H1 (cell line): Measurements from ENCODE around the gene BCAM. TPM values are rescaled to one million over a fixed set of nuclear protein-coding genes. Genes with fewer than 3 reads are reported as not detected.

Experiments used
- CTCF ChIA-PET: fragments of 300-600 bp; sonication (Branson Sonifier 250); formaldehyde crosslinking; loops from one replicate; lab custom pipeline; 2021; ENCODE audit not compliant: partially characterized antibody; lab: Charles Lee
- POLR2A ChIA-PET: fragments of 300-600 bp; sonication (Branson Sonifier 250); formaldehyde crosslinking; loops from one replicate; lab custom pipeline; 2021; ENCODE audit warnings: inconsistent platforms; ENCODE audit not compliant: partially characterized antibody; lab: Charles Lee
- DNase-seq, 2 experiments: peaks; one replicate each; pipeline versions ENCODE4 v3.0.0 to v3.0.0-alpha.2; 2010 to 2022; ENCODE audit warnings: low spot score in 2 of 2, low read depth in 1 of 2, mixed read lengths in 1 of 2
- FAIRE-seq: peaks from 2 replicates; lab custom pipeline; 2011; peaks lifted over from hg19 to GRCh38; lab: Jason Lieb, UNC
- H2AFZ ChIP-seq: 2 replicates; pipeline ENCODE4 v1.8.1; 2012; ENCODE audit warnings: low read length, inconsistent platforms
- H2AK5ac ChIP-seq: 2 replicates; pipeline ENCODE4 v1.6.1; 2013; ENCODE audit warnings: low read depth, low read length
- H2BK120ac ChIP-seq: replicated peaks from 2 replicates; pipeline ENCODE3; 2013; ENCODE audit warnings: low read depth, low read length, inconsistent platforms
- H2BK12ac ChIP-seq: 2 replicates; pipeline ENCODE4 v1.6.1; 2013; ENCODE audit warnings: low read depth, low read length
- H2BK15ac ChIP-seq: 2 replicates; pipeline ENCODE4 v1.6.1; 2013; ENCODE audit warnings: low read length
- H2BK20ac ChIP-seq: 2 replicates; pipeline ENCODE4 v1.6.1; 2013; ENCODE audit warnings: low read length
- H2BK5ac ChIP-seq: 2 replicates; pipeline ENCODE4 v1.6.1; 2013; ENCODE audit warnings: low read depth, low read length
- H3K14ac ChIP-seq: 2 replicates; pipeline ENCODE4 v1.6.1; 2013; ENCODE audit warnings: inconsistent platforms; ENCODE audit not compliant: insufficient read length
- H3K18ac ChIP-seq: 2 replicates; pipeline ENCODE4 v1.6.1; 2013; ENCODE audit warnings: low read length; ENCODE audit errors: extremely low read depth
- H3K23ac ChIP-seq: 2 replicates; pipeline ENCODE4 v1.6.1; 2013; ENCODE audit warnings: inconsistent platforms; ENCODE audit not compliant: insufficient read length
- H3K23me2 ChIP-seq: 2 replicates; pipeline ENCODE4 v1.6.1; 2013; ENCODE audit warnings: low read depth, low read length
- H3K27ac ChIP-seq: 2 replicates; pipeline ENCODE4 v1.6.1; 2011; ENCODE audit warnings: low read depth, low read length, inconsistent platforms
- H3K27me3 ChIP-seq, 4 experiments: replicated peaks in 1 of 4; 1 replicate in 1 of 4; 2 replicates in 3 of 4; pipeline versions ENCODE4 v1.6.1 to v1.8.1; 2011 to 2013; ENCODE audit warnings: low read length in 3 of 4, mild to moderate bottlenecking in 3 of 4, inconsistent platforms in 2 of 4, mixed read lengths in 2 of 4, moderate library complexity in 1 of 4; ENCODE audit not compliant: control insufficient read depth in 3 of 4, insufficient read depth in 3 of 4; ENCODE audit errors: extremely low read depth in 1 of 4
- H3K36me3 ChIP-seq, 4 experiments: 2 replicates each; pipeline versions ENCODE4 v1.6.1 to v1.8.1; 2011 to 2013; ENCODE audit warnings: mild to moderate bottlenecking in 4 of 4, low read length in 3 of 4, moderate library complexity in 2 of 4, control low read depth in 1 of 4, inconsistent platforms in 1 of 4; ENCODE audit not compliant: insufficient read depth in 4 of 4, control insufficient read depth in 2 of 4
- H3K4ac ChIP-seq: replicated peaks from 2 replicates; pipeline ENCODE3; 2013; ENCODE audit warnings: low read length, low read depth, mixed read lengths, inconsistent platforms; ENCODE audit not compliant: insufficient read length
- H3K4me1 ChIP-seq, 4 experiments: replicated peaks in 1 of 4; 1 replicate in 1 of 4; 2 replicates in 3 of 4; pipeline versions ENCODE4 v1.6.1 to v1.8.1; 2011 to 2013; ENCODE audit warnings: low read length in 3 of 4, inconsistent platforms in 2 of 4, mixed read lengths in 1 of 4; ENCODE audit not compliant: insufficient read depth in 4 of 4, control insufficient read depth in 3 of 4
- H3K4me2 ChIP-seq, 2 experiments: 2 replicates each; pipeline versions ENCODE4 v1.6.1 to v1.8.1; 2011 to 2013; ENCODE audit warnings: low read depth in 2 of 2, low read length in 2 of 2, control low read depth in 1 of 2, inconsistent platforms in 1 of 2, mild to moderate bottlenecking in 1 of 2; ENCODE audit not compliant: insufficient read depth in 1 of 2
- H3K4me3 ChIP-seq, 4 experiments: fragments of 200-600, 300-600 bp in 1 of 4; sonication (generic), shearing (Covaris generic), sonication (Bioruptor Twin) in 1 of 4; 2 replicates each; pipeline versions ENCODE4 v1.5.1 to v1.8.1; 2011 to 2016; ENCODE audit warnings: low read length in 4 of 4, low read depth in 3 of 4, control low read depth in 2 of 4, inconsistent platforms in 2 of 4, mild to moderate bottlenecking in 2 of 4, mixed read lengths in 1 of 4, moderate library complexity in 1 of 4; ENCODE audit not compliant: insufficient read depth in 2 of 4; ENCODE audit errors: extremely low read depth in 1 of 4
- H3K56ac ChIP-seq: replicated peaks from 2 replicates; pipeline ENCODE3; 2013; ENCODE audit warnings: low read depth, mild to moderate bottlenecking, mixed read lengths, low read length, inconsistent platforms; ENCODE audit not compliant: insufficient read length
- H3K79me1 ChIP-seq: 2 replicates; pipeline ENCODE4 v1.6.1; 2013; ENCODE audit warnings: low read depth, low read length, control low read depth
- H3K79me2 ChIP-seq, 2 experiments: 2 replicates each; pipeline versions ENCODE4 v1.6.1 to v1.8.1; 2012 to 2013; ENCODE audit warnings: low read length in 2 of 2, mild to moderate bottlenecking in 2 of 2, inconsistent platforms in 1 of 2; ENCODE audit not compliant: insufficient read depth in 2 of 2, control insufficient read depth in 1 of 2
- H3K9ac ChIP-seq, 4 experiments: replicated peaks in 1 of 4; 1 replicate in 1 of 4; 2 replicates in 3 of 4; pipeline versions ENCODE4 v1.6.1 to v1.8.1; 2011 to 2013; ENCODE audit warnings: low read depth in 3 of 4, low read length in 3 of 4, control low read depth in 2 of 4, mild to moderate bottlenecking in 2 of 4, moderate library complexity in 2 of 4, inconsistent platforms in 1 of 4; ENCODE audit errors: extremely low read depth in 1 of 4
- H3K9me3 ChIP-seq, 2 experiments: 2 replicates each; pipeline versions ENCODE4 v1.6.1 to v1.8.1; 2012 to 2013; ENCODE audit warnings: mild to moderate bottlenecking in 2 of 2, moderate library complexity in 2 of 2, control low read depth in 1 of 2, inconsistent platforms in 1 of 2, low read depth in 1 of 2, low read length in 1 of 2, mixed read lengths in 1 of 2; ENCODE audit not compliant: insufficient read depth in 2 of 2
- H4K20me1 ChIP-seq, 2 experiments: replicated peaks in 1 of 2; 2 replicates each; pipeline versions ENCODE3 to v1.8.1; 2011 to 2013; ENCODE audit warnings: inconsistent platforms in 2 of 2, low read length in 2 of 2, mild to moderate bottlenecking in 1 of 2; ENCODE audit not compliant: insufficient read depth in 2 of 2, control insufficient read depth in 1 of 2
- H4K5ac ChIP-seq: 2 replicates; pipeline ENCODE4 v1.6.1; 2013; ENCODE audit warnings: low read length, low read depth, mixed read lengths, inconsistent platforms; ENCODE audit not compliant: insufficient read length
- H4K8ac ChIP-seq: 2 replicates; pipeline ENCODE4 v1.8.0; 2013; ENCODE audit warnings: mild to moderate bottlenecking, moderate library complexity, low read length, inconsistent platforms; ENCODE audit not compliant: insufficient read depth; ENCODE audit errors: extremely low read depth
- H4K91ac ChIP-seq: replicated peaks from 2 replicates; pipeline ENCODE3; 2013; ENCODE audit warnings: low read length, mixed read lengths, inconsistent platforms; ENCODE audit not compliant: insufficient read length
- ASH2L ChIP-seq: fragments of 200-600, 300-600 bp; sonication (generic); IDR thresholded peaks from one replicate; pipeline ENCODE4 v1.7.1; 2017; ENCODE audit warnings: low read length
- BRCA1 ChIP-seq: IDR thresholded peaks from 2 replicates; pipeline ENCODE4 v1.6.1; 2012; ENCODE audit warnings: low read depth, low read length, improper control_type of control experiment
- EGR1 ChIP-seq: IDR thresholded peaks from 2 replicates; pipeline ENCODE4 v1.6.1; 2011; ENCODE audit warnings: low read depth, low read length, borderline replicate concordance
- GTF2F1 ChIP-seq: IDR thresholded peaks from 2 replicates; pipeline ENCODE4 v1.6.1; 2012; ENCODE audit warnings: low read depth, low read length, improper control_type of control experiment, borderline replicate concordance
- NANOG ChIP-seq: IDR thresholded peaks from 2 replicates; pipeline ENCODE4 v1.6.1; 2011; ENCODE audit warnings: low read length, low read depth, mild to moderate bottlenecking, inconsistent platforms; ENCODE audit not compliant: insufficient read depth, poor library complexity, severe bottlenecking
- POLR2A ChIP-seq, 2 experiments: IDR thresholded peaks; 1 replicate in 1 of 2; 2 replicates in 1 of 2; pipeline ENCODE4 v1.6.1; 2011; ENCODE audit warnings: low read depth in 2 of 2, low read length in 2 of 2, mild to moderate bottlenecking in 2 of 2; ENCODE audit errors: control extremely low read depth in 1 of 2
- POLR2AphosphoS5 ChIP-seq: IDR thresholded peaks from 2 replicates; pipeline ENCODE4 v1.6.1; 2011; ENCODE audit warnings: low read depth, low read length
- RNF2 ChIP-seq: fragments of 200-900, 300-1000 bp; sonication (generic); IDR thresholded peaks from 2 replicates; pipeline ENCODE4 v1.7.1; 2016; ENCODE audit warnings: borderline replicate concordance, low read depth, mild to moderate bottlenecking, antibody characterized with exemption, low read length; ENCODE audit not compliant: poor library complexity, severe bottlenecking; ENCODE audit errors: missing control alignments
- SIX5 ChIP-seq: IDR thresholded peaks from 2 replicates; pipeline ENCODE4 v1.6.1; 2011; ENCODE audit warnings: mild to moderate bottlenecking, low read depth, low read length
- TAF1 ChIP-seq: IDR thresholded peaks from 2 replicates; pipeline ENCODE4 v1.6.1; 2011; ENCODE audit warnings: mild to moderate bottlenecking, low read depth, low read length
- TCF12 ChIP-seq: IDR thresholded peaks from 2 replicates; pipeline ENCODE4 v1.6.1; 2011; ENCODE audit warnings: low read depth, mild to moderate bottlenecking, low read length
- WGBS, 2 experiments: shearing (Covaris generic) in 1 of 2; methylation state at CpG; one replicate each; pipeline versions ENCODE4 v1.1.6 to v1.1.7; 2013 to 2015; ENCODE audit warnings: low lambda C conversion rate in 2 of 2, mixed read lengths in 2 of 2, inconsistent platforms in 1 of 2, low coverage in 1 of 2, missing lambda C conversion rate in 1 of 2; ENCODE audit not compliant: insufficient replicate concordance in 2 of 2, insufficient coverage in 1 of 2, insufficient read length in 1 of 2; ENCODE audit errors: extremely low coverage in 1 of 2, missing lambda C conversion rate in 1 of 2; 5-methylcytosine and 5-hydroxymethylcytosine counted together
- polyA plus RNA-seq, 7 experiments: library from polyadenylated mRNA; depleted of rRNA in 3 of 7; stranded (reverse) in 5 of 7; unstranded in 2 of 7; fragments of >200 nt in 5 of 7; fragments of 200-250 nt in 2 of 7; gene quantifications; 1 replicate in 5 of 7; 2 replicates in 1 of 7; 4 replicates in 1 of 7; pipeline versions ENCODE4 v1.2.1 to v1.2.3, GENCODE V29; 2011 to 2013; ENCODE audit warnings: missing spikeins in 2 of 7, mixed read lengths in 2 of 7
- total RNA-seq: library from RNA; stranded (reverse); fragmentation: NEBNext Ultra II Directional; extraction: Animal tissue kit (Norgen Biotek cat#: 25700); gene quantifications from 2 replicates; pipeline ENCODE4 v1.2.1, GENCODE V29; 2021

Gene BCAM
- total and polyA plus RNA-seq, 2 of the 8 experiments (the other 6 are each of a cell fraction or from before 2014, with no cell fraction given): 32.5 to 81.4 TPM

DNA sequence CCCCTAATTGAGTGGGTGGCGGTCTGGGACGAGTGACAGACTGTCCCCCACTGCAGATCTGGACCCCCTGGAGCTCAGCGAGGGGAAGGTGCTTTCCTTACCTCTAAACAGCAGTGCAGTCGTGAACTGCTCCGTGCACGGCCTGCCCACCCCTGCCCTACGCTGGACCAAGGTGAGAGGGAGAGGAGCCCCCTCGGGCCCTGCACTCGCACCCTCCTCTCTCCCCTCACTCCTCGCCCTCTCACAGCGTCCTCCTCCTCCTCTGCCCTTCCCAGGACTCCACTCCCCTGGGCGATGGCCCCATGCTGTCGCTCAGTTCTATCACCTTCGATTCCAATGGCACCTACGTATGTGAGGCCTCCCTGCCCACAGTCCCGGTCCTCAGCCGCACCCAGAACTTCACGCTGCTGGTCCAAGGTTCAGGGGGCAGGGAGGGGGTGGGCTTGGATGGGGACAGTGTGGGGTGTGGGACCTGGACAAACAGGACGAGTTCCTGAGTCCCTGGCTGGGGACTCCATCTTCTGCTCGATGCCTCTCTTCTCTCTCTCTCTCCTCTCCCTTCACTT, 9.6 kb downstream of the BCAM start:
- no peak overlapping the region for H2AFZ ChIP-seq
- no peak overlapping the region for H4K5ac ChIP-seq
- H3K14ac ChIP-seq: no peak overlapping the region
- no peak overlapping the region for H2AK5ac ChIP-seq
- CTCF ChIA-PET: interaction anchor here (0.9 to 3.5 kb wide), 2 partner anchors 24 to 35 kb away, joined by 3 to 19 read pairs; no protein-coding TSS in a partner anchor
- no peak overlapping the region for H2BK120ac ChIP-seq
- FAIRE-seq: no peak
- H3K4me2 ChIP-seq: no peak overlapping the region
- H3K79me2 ChIP-seq: no peaks in the 10 kb centered on the region
- no peak for TF ChIP-seq ASH2L
- TF ChIP-seq GTF2F1: no peak
- no peak for TF ChIP-seq RNF2
- no peak for TF ChIP-seq NANOG
- no peak for TF ChIP-seq TAF1
- no peak for TF ChIP-seq TCF12
- no peak for TF ChIP-seq POLR2A (IDR thresholded peaks at IDR 0.05; ENCODE audit: control extremely low read depth in 1 of 2, low read depth in 2 of 2, low read length in 2 of 2)
- TF ChIP-seq POLR2AphosphoS5: no peak
- TF ChIP-seq EGR1: no peak
- no peak for TF ChIP-seq BRCA1
- no peak for TF ChIP-seq SIX5
- TF ChIP-seq, all 59 proteins: peak for 0
- no peak overlapping the region for H2BK15ac ChIP-seq
- H3K23ac ChIP-seq: no peak overlapping the region
- no peak overlapping the region for H2BK20ac ChIP-seq
- DNase-seq: no peak
- WGBS, 2 experiments: 91% methylated on average over 12 of the region's 20 CpGs; no CpG with 5 or more reads in 1 of the 2 experiments
- no peaks in the 10 kb centered on the region for H3K9me3 ChIP-seq
- POLR2A ChIA-PET: interaction anchor here (1.0 to 3.2 kb wide), 3 partner anchors 9 to 20 kb away, joined by 3 to 17 read pairs (median 4); partner anchors contain the start of gene BCAM
- no peak overlapping the region for H3K18ac ChIP-seq
- no peak overlapping the region for H3K9ac ChIP-seq
- H3K27me3 ChIP-seq: peaks cover 0 to 3% (median under 1%) of the 10 kb centered on the region in 4 experiments; a peak in 4 of 7 replicates
- H3K4me1 ChIP-seq: 0 out of 7 replicates have a peak, but pooled peaks cover 0 to 3% (median 0%) of the 10 kb centered on the region in 4 experiments
- no peak overlapping the region for H3K4me3 ChIP-seq
- H2BK5ac ChIP-seq: no peak overlapping the region
- H3K23me2 ChIP-seq: peaks cover 8% of the 10 kb centered on the region; the same call in 1 of the 2 replicates
- peaks cover 3% of the 10 kb centered on the region in 2 experiments for H4K20me1 ChIP-seq
- no peak overlapping the region for H3K27ac ChIP-seq
- no peak overlapping the region for H4K8ac ChIP-seq
- H3K36me3 ChIP-seq: peaks cover 7 to 37% (median 17%) of the 10 kb centered on the region in 4 experiments; a peak in 5 of 8 replicates
- H3K4ac ChIP-seq: no peak overlapping the region
- no peak overlapping the region for H4K91ac ChIP-seq
- no peak overlapping the region for H3K56ac ChIP-seq
- no peaks in the 10 kb centered on the region; the same call in 1 of the 2 replicates for H3K79me1 ChIP-seq
- H2BK12ac ChIP-seq: no peak overlapping the region
